ENCODE results near the gene GTF2F2. TPM values are rescaled to one million over a fixed set of nuclear protein-coding genes. Genes with fewer than 3 reads are reported as not detected.
"Not testable (repeated sequence)": the region's sequence is repeated elsewhere in the genome, so short reads cannot be mapped to it uniquely, and the experiment has no call there.

Gene GTF2F2
- total RNA-seq, 1 donor from 2014 or later: 19.9 TPM

DNA sequence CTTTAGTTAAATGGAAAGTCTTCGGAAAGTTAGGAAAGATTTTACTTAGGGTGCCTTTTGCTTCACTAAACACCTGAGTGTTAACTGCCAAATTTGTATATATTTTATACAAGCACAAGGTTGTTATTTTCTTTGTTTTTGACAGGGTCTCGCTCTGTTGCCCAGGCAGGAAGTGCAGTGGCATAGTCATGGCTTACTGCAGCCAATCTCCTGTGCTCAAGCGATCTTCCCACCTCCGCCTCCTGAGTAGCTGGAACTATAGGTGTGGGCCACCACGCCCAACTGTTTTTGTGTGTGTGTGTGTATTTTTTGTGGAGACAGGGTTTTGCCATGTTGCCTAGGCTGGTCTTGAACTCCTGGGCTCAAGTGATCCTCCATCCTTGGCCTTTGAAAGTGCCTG is 64.4 kb downstream of the GTF2F2 start:
- Mint-ChIP-seq H3K4me1 (peaks cover 4% of the 10 kb centered on the region), H3K27ac (no peak overlapping the region), H3K4me3 (no peak overlapping the region), H3K36me3 (peaks cover 13% of the 10 kb centered on the region), H3K27me3 (ENCODE audit: low read depth) (no peaks in the 10 kb centered on the region), H3K9me3 (no peaks in the 10 kb centered on the region)
- DNase-seq (ENCODE audit: low spot score in 2 of 2, unreplicated experiment in 2 of 2): no peak
- TF ChIP-seq, protein P1, sequence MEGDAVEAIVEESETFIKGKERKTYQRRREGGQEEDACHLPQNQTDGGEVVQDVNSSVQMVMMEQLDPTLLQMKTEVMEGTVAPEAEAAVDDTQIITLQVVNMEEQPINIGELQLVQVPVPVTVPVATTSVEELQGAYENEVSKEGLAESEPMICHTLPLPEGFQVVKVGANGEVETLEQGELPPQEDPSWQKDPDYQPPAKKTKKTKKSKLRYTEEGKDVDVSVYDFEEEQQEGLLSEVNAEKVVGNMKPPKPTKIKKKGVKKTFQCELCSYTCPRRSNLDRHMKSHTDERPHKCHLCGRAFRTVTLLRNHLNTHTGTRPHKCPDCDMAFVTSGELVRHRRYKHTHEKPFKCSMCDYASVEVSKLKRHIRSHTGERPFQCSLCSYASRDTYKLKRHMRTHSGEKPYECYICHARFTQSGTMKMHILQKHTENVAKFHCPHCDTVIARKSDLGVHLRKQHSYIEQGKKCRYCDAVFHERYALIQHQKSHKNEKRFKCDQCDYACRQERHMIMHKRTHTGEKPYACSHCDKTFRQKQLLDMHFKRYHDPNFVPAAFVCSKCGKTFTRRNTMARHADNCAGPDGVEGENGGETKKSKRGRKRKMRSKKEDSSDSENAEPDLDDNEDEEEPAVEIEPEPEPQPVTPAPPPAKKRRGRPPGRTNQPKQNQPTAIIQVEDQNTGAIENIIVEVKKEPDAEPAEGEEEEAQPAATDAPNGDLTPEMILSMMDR (IDR thresholded peaks at IDR 0.05; ENCODE audit: unreplicated experiment): no peak

DNA sequence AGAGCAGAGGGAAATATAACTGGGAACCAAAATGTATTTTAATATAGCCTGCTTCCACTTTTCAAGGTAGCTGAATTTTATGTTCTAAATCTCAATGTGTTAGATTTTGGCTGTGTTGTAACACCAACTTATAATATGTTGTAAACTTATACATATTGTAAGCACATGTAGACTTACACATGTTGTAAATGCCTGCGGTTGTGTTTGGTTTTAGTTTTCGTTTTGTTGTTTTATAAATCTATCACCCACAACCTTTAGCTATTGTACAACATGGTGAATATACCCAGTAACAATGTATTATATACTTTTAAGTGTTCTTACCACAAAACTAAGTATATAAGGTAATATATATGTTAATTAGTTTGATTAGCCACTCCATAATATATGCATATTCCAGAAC is 65.0 kb downstream of the GTF2F2 start:
- DNase-seq (ENCODE audit: low spot score in 2 of 2, unreplicated experiment in 2 of 2): no peak
- TF ChIP-seq, protein P1 (IDR thresholded peaks at IDR 0.05; ENCODE audit: unreplicated experiment): no peak
- H3K36me3 Mint-ChIP-seq: peaks cover 13% of the 10 kb centered on the region
- H3K9me3 Mint-ChIP-seq: no peaks in the 10 kb centered on the region
- H3K4me3 Mint-ChIP-seq: no peak overlapping the region
- no peak overlapping the region for H3K27ac Mint-ChIP-seq
- H3K27me3 Mint-ChIP-seq (ENCODE audit: low read depth): no peaks in the 10 kb centered on the region
- peaks cover 2% of the 10 kb centered on the region for H3K4me1 Mint-ChIP-seq

DNA sequence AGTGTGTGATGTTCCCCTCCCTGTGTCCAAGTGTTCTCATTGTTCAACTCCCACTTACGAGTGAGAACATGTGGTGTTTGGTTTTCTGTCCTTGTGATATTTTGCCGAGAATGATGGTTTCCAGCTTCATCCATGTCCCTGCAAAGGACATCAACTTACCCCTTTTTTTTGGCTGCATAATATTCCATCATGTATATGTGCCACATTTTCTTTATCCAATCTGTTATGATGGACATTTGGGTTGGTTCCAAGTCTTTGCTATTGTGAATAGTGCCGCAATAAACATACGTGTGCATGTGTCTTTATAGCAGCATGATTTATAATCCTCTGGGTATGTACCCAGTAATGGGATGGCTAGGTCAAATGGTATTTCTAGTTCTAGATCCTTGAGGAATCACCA is 68.8 kb downstream of the GTF2F2 start:
- not testable (repeated sequence) for H3K27ac Mint-ChIP-seq; DNase-seq (ENCODE audit: low spot score in 2 of 2, unreplicated experiment in 2 of 2); H3K4me1 Mint-ChIP-seq; H3K9me3 Mint-ChIP-seq; H3K4me3 Mint-ChIP-seq; H3K27me3 Mint-ChIP-seq (ENCODE audit: low read depth)
- peaks cover 11% of the 10 kb centered on the region for H3K36me3 Mint-ChIP-seq

DNA sequence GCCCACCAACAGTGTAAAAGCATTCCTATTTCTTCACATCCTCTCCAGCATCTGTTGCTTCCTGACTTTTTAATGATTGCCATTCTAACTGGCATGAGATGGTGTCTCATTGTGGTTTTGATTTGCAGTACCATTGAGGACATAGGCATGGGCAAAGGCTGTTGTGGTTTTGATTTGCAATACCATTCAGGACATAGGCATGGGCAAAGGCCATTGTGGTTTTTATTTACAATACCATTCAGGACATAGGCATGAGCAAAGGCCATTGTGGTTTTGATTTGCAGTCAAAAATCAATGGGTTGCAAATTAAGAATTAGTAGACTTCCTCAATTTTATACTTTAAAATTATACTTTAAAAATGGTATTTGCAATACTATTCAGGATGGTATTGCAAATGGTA is 69.2 kb downstream of the GTF2F2 start:
- not testable (repeated sequence) for H3K27ac Mint-ChIP-seq; H3K4me1 Mint-ChIP-seq; H3K27me3 Mint-ChIP-seq (ENCODE audit: low read depth); DNase-seq (ENCODE audit: low spot score in 2 of 2, unreplicated experiment in 2 of 2); H3K9me3 Mint-ChIP-seq; H3K4me3 Mint-ChIP-seq
- H3K36me3 Mint-ChIP-seq: peaks cover 11% of the 10 kb centered on the region

DNA sequence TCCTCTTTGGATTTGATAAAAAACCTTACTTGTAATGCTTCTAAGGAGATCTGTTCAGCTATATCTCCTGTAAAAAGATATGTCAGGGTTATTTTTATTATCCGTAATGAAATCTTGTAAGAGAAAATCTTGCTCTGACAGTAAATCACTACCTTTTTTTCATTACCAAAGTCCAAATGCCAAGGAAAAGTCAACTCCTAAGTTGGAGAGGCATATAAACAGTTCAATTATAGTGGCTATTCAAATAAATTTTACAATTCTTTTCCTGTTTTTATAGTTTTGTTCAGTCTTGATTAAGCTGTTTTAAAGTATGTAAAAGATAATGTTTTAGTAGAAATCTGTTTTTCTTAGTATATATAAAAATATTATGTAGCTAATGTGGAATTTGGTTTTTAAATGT is 71.6 kb downstream of the GTF2F2 start:
- Mint-ChIP-seq H3K4me1 (peaks cover 14% of the 10 kb centered on the region), H3K4me3 (no peak overlapping the region), H3K27ac (no peak overlapping the region), H3K9me3 (no peaks in the 10 kb centered on the region), H3K27me3 (ENCODE audit: low read depth) (no peaks in the 10 kb centered on the region), H3K36me3 (peaks cover 11% of the 10 kb centered on the region)
- DNase-seq (ENCODE audit: low spot score in 2 of 2, unreplicated experiment in 2 of 2): no peak
- TF ChIP-seq, protein P1 (IDR thresholded peaks at IDR 0.05; ENCODE audit: unreplicated experiment): no peak

DNA sequence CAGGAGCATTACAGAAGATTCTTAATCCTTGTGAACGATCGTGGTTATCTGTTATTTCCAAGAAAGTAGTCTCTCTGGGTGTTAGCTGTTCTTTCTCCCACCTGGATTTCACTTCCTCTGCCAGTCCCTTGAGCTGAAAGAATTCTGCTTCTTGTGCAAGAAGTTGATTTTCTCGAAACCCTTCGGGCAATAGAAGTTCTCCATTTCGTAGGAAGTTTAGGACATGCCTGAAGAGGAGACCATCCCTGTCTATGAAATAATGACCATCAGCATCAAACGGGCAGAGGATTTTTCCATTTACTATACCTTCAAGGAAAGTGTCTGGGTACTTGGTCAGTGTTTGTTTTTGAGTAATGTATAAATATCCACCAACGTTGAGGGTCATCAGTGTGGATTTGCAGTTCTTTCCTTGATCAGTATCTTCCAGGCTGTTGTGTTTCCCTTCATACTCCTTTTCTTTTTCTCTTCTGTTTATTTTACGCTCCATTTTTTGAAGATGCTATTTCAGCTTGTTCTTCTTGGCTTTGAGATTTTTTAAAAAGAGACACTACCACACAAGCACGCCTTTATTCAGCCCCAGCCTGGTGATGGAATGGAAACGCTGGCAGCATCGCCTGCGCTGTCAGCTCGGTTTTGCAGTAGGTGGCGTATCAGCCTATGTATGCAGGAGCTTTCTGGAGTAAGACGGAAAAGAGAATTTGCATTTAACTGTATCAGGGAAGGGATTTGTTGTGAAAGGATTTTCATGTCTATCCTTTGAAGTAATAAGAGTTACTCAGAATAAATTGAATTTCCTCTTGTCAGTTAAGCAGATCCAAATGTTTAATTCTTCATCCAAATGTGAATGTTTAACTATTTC is 74.0 kb downstream of the GTF2F2 start:
- no peaks in the 10 kb centered on the region for H3K36me3 Mint-ChIP-seq
- TF ChIP-seq, protein P1 (IDR thresholded peaks at IDR 0.05; ENCODE audit: unreplicated experiment): no peak
- H3K4me1 Mint-ChIP-seq: peaks cover 16% of the 10 kb centered on the region
- H3K4me3 Mint-ChIP-seq: no peak overlapping the region
- no peaks in the 10 kb centered on the region for H3K27me3 Mint-ChIP-seq (ENCODE audit: low read depth)
- H3K27ac Mint-ChIP-seq: no peak overlapping the region
- H3K9me3 Mint-ChIP-seq: no peaks in the 10 kb centered on the region
- no peak for DNase-seq (ENCODE audit: low spot score in 2 of 2, unreplicated experiment in 2 of 2)
